WTC11 (cell line): ENCODE measurements around the gene ANKRD2. TPM values are rescaled to one million over a fixed set of nuclear protein-coding genes. Genes with fewer than 3 reads are reported as not detected.

Experiments used
- ATAC-seq: fragments of 200-7000 bp; cut with Tn5 transposase; 2 replicates; pipeline ENCODE4 v1.10.0; 2021; ENCODE audit warnings: mild to moderate bottlenecking, moderate library complexity
- CTCF ChIA-PET: fragments of 300-600 bp; sonication (Branson Sonifier 250); formaldehyde crosslinking; loops from one replicate; lab custom pipeline; 2021; ENCODE audit warnings: antibody characterized with exemption; lab: Charles Lee
- POLR2A ChIA-PET: fragments of 350-600 bp; sonication (Branson Sonifier 250); formaldehyde crosslinking; loops from one replicate; lab custom pipeline; 2021; ENCODE audit warnings: antibody characterized with exemption; lab: Charles Lee
- DNase-seq: peaks from one replicate; pipeline ENCODE4 v3.0.0; 2021; ENCODE audit warnings: low spot score
- H3K27ac Mint-ChIP-seq: 2 replicates; pipeline ENCODE4 v1.8.0; 2021; ENCODE audit warnings: mixed read lengths
- H3K27me3 Mint-ChIP-seq: 2 replicates; pipeline ENCODE4 v1.8.0; 2021; ENCODE audit warnings: low read depth, mild to moderate bottlenecking, moderate library complexity, mixed read lengths
- H3K36me3 Mint-ChIP-seq: 2 replicates; pipeline ENCODE4 v1.8.0; 2021; ENCODE audit warnings: mixed read lengths
- H3K4me1 Mint-ChIP-seq: 2 replicates; pipeline ENCODE4 v1.8.0; 2022; ENCODE audit warnings: mixed read lengths
- H3K4me3 Mint-ChIP-seq: 2 replicates; pipeline ENCODE4 v1.8.0; 2021; ENCODE audit warnings: mild to moderate bottlenecking, moderate library complexity, mixed read lengths
- H3K9me3 Mint-ChIP-seq: 2 replicates; pipeline ENCODE4 v1.8.0; 2021; ENCODE audit warnings: mixed read lengths
- CDX4 ChIP-seq: fragments of 250-450 bp; sonication (Bioruptor Pico); IDR thresholded peaks from 2 replicates; pipeline ENCODE4 v1.9.0; 2021; ENCODE audit warnings: moderate library complexity, mild to moderate bottlenecking, inconsistent platforms, borderline replicate concordance
- ELF4 ChIP-seq: sonication (generic); formaldehyde crosslinking; IDR thresholded peaks from 2 replicates; pipeline ENCODE4 v1.8.1; 2022; ENCODE audit warnings: low read depth, mild to moderate bottlenecking, moderate library complexity, missing genetic modification reagents
- FOXP1 ChIP-seq: sonication (generic); formaldehyde crosslinking; IDR thresholded peaks from 2 replicates; pipeline ENCODE4 v1.8.0; 2022; ENCODE audit warnings: missing genetic modification reagents, mild to moderate bottlenecking, moderate library complexity, borderline replicate concordance
- GABPB1 ChIP-seq: sonication (generic); formaldehyde crosslinking; IDR thresholded peaks from 2 replicates; pipeline ENCODE4 v1.8.1; 2023; ENCODE audit warnings: mild to moderate bottlenecking, missing genetic modification reagents
- GRHL2 ChIP-seq: fragments of 250-450 bp; sonication (Bioruptor Pico); IDR thresholded peaks from 2 replicates; pipeline ENCODE4 v1.8.0; 2022; ENCODE audit warnings: mild to moderate bottlenecking, moderate library complexity; ENCODE audit not compliant: insufficient replicate concordance, severe bottlenecking
- GTF2I ChIP-seq: fragments of 250-450 bp; sonication (Bioruptor Pico); conservative IDR thresholded peaks from 2 replicates; pipeline ENCODE4 v1.4.0; 2021; ENCODE audit warnings: mild to moderate bottlenecking
- HMGA2 ChIP-seq: fragments of 250-450 bp; sonication (Bioruptor Pico); IDR thresholded peaks from 2 replicates; pipeline ENCODE4 v1.4.0; 2021; ENCODE audit warnings: mild to moderate bottlenecking, moderate library complexity
- KAT7 ChIP-seq: sonication (generic); formaldehyde crosslinking; IDR thresholded peaks from 2 replicates; pipeline ENCODE4 v1.8.1; 2023; ENCODE audit warnings: missing genetic modification reagents, mild to moderate bottlenecking, borderline replicate concordance
- NR2C2 ChIP-seq: sonication (generic); formaldehyde crosslinking; IDR thresholded peaks from 2 replicates; pipeline ENCODE4 v1.8.0; 2022; ENCODE audit warnings: mild to moderate bottlenecking, missing genetic modification reagents
- PRDM15 ChIP-seq: sonication (generic); formaldehyde crosslinking; IDR thresholded peaks from 2 replicates; pipeline ENCODE4 v1.8.0; 2022; ENCODE audit warnings: missing genetic modification reagents
- PRRX2 ChIP-seq: fragments of 250-450 bp; sonication (Bioruptor Pico); IDR thresholded peaks from 2 replicates; pipeline ENCODE4 v1.8.0; 2021; ENCODE audit warnings: mild to moderate bottlenecking
- SOX15 ChIP-seq: fragments of 250-450 bp; sonication (Bioruptor Pico); IDR thresholded peaks from 2 replicates; pipeline ENCODE4 v1.9.0; 2021; ENCODE audit warnings: mild to moderate bottlenecking
- SP1 ChIP-seq: sonication (generic); formaldehyde crosslinking; conservative IDR thresholded peaks from 2 replicates; pipeline ENCODE4 v1.8.1; 2022; ENCODE audit warnings: missing genetic modification reagents
- USF2 ChIP-seq: sonication (generic); formaldehyde crosslinking; IDR thresholded peaks from 2 replicates; pipeline ENCODE4 v1.8.1; 2023; ENCODE audit warnings: mild to moderate bottlenecking, missing genetic modification reagents, moderate library complexity
- ZBTB21 ChIP-seq: sonication (generic); formaldehyde crosslinking; IDR thresholded peaks from 2 replicates; pipeline ENCODE4 v1.8.1; 2023; ENCODE audit warnings: mild to moderate bottlenecking, missing genetic modification reagents, borderline replicate concordance
- ZNF671 ChIP-seq: fragments of 250-450 bp; sonication (Bioruptor Pico); IDR thresholded peaks from 2 replicates; pipeline ENCODE4 v1.8.0; 2021; ENCODE audit warnings: mild to moderate bottlenecking
- total RNA-seq: library from RNA; stranded (reverse); gene quantifications from 3 replicates; pipeline ENCODE4 v1.2.3, GENCODE V29; 2021
- TF ChIP-seq, protein P1 (sequence below): sonication (generic); formaldehyde crosslinking; IDR thresholded peaks from 2 replicates; pipeline ENCODE4 v1.8.0; 2022; ENCODE audit warnings: mild to moderate bottlenecking, missing genetic modification reagents
- TF ChIP-seq, protein P2 (sequence below): sonication (generic); formaldehyde crosslinking; IDR thresholded peaks from 2 replicates; pipeline ENCODE4 v1.8.0; 2023; ENCODE audit warnings: missing genetic modification reagents
- TF ChIP-seq, protein P3 (sequence below): sonication (generic); formaldehyde crosslinking; conservative IDR thresholded peaks from 2 replicates; pipeline ENCODE4 v1.8.1; 2022; ENCODE audit warnings: mild to moderate bottlenecking, missing genetic modification reagents
- TF ChIP-seq, protein P4 (sequence below): fragments of 200-600 bp; IDR thresholded peaks from 2 replicates; pipeline ENCODE4 v1.8.0; 2022; ENCODE audit warnings: antibody characterized with exemption

ANKRD2 gene
- total RNA-seq, 1 experiment from 2014 or later = not detected

GRCh38 chr10:97567891-97568290 lies 4.7 kb upstream of the ANKRD2 start (continued):
- no peak for TF ChIP-seq USF2
- no peak for TF ChIP-seq GTF2I (CRISPR knock-in tag)
- no peak for TF ChIP-seq PRRX2 (CRISPR knock-in tag)
- no peak for TF ChIP-seq CDX4
- TF ChIP-seq ZNF671 (CRISPR knock-in tag) = no peak
- TF ChIP-seq, protein P1, sequence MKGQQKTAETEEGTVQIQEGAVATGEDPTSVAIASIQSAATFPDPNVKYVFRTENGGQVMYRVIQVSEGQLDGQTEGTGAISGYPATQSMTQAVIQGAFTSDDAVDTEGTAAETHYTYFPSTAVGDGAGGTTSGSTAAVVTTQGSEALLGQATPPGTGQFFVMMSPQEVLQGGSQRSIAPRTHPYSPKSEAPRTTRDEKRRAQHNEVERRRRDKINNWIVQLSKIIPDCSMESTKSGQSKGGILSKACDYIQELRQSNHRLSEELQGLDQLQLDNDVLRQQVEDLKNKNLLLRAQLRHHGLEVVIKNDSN (CRISPR knock-in tag) = no peak
- TF ChIP-seq, all 79 proteins: peak for 0

DNA sequence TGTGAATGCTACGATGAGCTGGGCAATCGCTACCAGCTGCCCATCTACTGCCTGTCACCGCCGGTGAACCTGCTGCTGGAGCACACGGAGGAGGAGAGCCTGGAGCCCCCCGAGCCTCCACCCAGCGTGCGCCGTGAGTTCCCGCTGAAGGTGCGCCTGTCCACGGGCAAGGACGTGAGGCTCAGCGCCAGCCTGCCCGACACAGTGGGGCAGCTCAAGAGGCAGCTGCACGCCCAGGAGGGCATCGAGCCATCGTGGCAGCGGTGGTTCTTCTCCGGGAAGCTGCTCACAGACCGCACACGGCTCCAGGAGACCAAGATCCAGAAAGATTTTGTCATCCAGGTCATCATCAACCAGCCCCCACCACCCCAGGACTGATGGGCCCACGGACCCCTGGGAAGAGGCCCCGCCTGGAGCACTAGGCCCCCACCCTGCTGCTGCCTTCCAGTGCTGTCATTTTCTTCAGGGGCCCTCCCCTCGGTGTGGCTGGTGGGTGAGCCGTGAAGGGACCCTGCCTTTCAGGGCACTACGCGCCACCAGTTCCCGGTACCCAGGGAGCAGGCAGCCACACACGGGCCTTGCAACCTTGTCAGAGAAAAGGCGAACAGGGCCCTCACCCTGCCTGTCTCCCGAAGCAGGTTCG lies 2.3 kb upstream of the ANKRD2 start:
- ChIA-PET POLR2A (no interaction called here), CTCF (interaction anchor here (1.0 to 1.3 kb wide), 2 partner anchors 20 to 42 kb away, joined by 3 to 5 read pairs; no protein-coding TSS in a partner anchor)
- Mint-ChIP-seq H3K27me3 (no peaks in the 10 kb centered on the region), H3K9me3 (no peaks in the 10 kb centered on the region), H3K36me3 (0 out of 2 replicates have a peak, but pooled peaks cover 5% of the 10 kb centered on the region), H3K27ac (no peak overlapping the region), H3K4me1 (peaks cover 5% of the 10 kb centered on the region), H3K4me3 (no peak overlapping the region)
- TF ChIP-seq GABPB1 (CRISPR knock-in tag) = no peak
- TF ChIP-seq ZBTB21 (CRISPR knock-in tag) = no peak
- TF ChIP-seq, protein P2, sequence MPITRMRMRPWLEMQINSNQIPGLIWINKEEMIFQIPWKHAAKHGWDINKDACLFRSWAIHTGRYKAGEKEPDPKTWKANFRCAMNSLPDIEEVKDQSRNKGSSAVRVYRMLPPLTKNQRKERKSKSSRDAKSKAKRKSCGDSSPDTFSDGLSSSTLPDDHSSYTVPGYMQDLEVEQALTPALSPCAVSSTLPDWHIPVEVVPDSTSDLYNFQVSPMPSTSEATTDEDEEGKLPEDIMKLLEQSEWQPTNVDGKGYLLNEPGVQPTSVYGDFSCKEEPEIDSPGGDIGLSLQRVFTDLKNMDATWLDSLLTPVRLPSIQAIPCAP (CRISPR knock-in tag) = no peak
- no peak for TF ChIP-seq SP1 (CRISPR knock-in tag)
- TF ChIP-seq GRHL2 (CRISPR knock-in tag) = no peak
- TF ChIP-seq KAT7 (CRISPR knock-in tag) = no peak
- TF ChIP-seq SOX15 (CRISPR knock-in tag) = no peak
- no peak for TF ChIP-seq FOXP1 (CRISPR knock-in tag)
- no peak for TF ChIP-seq ELF4 (CRISPR knock-in tag)
- no peak for TF ChIP-seq NR2C2 (CRISPR knock-in tag)
- no peak for TF ChIP-seq ZNF671 (CRISPR knock-in tag)
- TF ChIP-seq PRDM15 = no peak
- TF ChIP-seq, protein P3, sequence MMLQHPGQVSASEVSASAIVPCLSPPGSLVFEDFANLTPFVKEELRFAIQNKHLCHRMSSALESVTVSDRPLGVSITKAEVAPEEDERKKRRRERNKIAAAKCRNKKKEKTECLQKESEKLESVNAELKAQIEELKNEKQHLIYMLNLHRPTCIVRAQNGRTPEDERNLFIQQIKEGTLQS = no peak
- TF ChIP-seq, protein P4, sequence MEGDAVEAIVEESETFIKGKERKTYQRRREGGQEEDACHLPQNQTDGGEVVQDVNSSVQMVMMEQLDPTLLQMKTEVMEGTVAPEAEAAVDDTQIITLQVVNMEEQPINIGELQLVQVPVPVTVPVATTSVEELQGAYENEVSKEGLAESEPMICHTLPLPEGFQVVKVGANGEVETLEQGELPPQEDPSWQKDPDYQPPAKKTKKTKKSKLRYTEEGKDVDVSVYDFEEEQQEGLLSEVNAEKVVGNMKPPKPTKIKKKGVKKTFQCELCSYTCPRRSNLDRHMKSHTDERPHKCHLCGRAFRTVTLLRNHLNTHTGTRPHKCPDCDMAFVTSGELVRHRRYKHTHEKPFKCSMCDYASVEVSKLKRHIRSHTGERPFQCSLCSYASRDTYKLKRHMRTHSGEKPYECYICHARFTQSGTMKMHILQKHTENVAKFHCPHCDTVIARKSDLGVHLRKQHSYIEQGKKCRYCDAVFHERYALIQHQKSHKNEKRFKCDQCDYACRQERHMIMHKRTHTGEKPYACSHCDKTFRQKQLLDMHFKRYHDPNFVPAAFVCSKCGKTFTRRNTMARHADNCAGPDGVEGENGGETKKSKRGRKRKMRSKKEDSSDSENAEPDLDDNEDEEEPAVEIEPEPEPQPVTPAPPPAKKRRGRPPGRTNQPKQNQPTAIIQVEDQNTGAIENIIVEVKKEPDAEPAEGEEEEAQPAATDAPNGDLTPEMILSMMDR = no peak
- no peak for TF ChIP-seq HMGA2 (CRISPR knock-in tag)
- ATAC-seq (no peak), DNase-seq (no peak)
